ENCODE measurements around the gene BMERB1.
"Not testable (repeated sequence)": the region's sequence is repeated elsewhere in the genome, so short reads cannot be mapped to it uniquely, and the experiment has no call there.

BMERB1 gene

DNA sequence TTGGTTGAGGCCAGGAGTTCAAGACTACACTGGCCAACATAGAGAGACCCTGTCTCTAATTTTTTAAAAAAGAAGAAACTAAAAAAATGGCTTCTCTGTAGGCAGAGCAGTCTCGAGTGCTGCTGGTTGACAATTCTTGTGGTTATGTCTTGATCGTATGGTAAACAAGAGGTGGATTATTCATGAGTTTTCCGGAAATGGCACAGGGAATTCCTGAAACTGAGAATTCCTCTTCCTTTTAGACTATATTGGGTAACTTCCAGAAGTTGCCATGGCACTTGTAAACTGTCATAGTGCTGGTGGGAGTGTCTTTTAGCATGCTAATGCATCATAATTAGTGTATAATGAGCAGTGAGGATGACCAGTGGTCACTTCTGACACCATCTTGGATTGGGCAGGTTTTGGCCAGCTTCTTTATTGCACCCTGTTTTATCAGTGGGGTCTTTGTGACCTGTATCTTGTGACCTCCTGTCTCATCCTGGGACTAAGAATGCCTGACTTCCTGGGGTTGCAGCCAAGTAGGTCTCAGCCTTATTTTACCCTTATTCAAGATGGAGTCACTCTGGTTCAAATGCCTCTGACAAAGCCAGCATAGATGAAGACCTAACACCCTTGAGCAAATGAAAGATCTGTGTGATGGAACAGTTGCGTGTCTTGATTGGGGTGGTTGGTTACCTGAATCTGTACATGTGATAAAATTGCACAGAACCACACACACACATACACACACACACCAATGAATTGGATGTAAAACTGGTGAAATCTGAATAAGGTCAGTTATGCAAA lies 30.2 kb downstream of the BMERB1 start:
- no peak for DNase-seq

DNA sequence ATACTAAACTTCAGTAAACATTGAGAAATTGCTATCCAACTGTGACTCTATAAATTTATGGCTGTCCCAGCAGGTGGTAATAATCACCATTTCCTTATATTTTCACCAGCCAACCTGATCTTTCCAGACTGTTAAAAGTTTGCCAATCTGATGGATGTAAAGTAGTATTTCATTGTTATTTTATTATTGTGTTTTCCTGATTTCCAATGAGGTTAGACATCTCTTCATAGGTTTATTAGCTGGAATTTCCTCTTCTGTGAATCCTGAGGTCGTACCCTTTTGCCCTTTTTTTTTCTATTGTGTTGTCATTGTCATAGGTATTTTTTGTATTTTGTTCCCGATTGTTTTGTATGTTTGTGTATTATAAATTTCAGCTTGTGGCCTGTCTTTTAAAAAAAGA lies 31.7 kb downstream of the BMERB1 start:
- DNase-seq, result no peak

DNA sequence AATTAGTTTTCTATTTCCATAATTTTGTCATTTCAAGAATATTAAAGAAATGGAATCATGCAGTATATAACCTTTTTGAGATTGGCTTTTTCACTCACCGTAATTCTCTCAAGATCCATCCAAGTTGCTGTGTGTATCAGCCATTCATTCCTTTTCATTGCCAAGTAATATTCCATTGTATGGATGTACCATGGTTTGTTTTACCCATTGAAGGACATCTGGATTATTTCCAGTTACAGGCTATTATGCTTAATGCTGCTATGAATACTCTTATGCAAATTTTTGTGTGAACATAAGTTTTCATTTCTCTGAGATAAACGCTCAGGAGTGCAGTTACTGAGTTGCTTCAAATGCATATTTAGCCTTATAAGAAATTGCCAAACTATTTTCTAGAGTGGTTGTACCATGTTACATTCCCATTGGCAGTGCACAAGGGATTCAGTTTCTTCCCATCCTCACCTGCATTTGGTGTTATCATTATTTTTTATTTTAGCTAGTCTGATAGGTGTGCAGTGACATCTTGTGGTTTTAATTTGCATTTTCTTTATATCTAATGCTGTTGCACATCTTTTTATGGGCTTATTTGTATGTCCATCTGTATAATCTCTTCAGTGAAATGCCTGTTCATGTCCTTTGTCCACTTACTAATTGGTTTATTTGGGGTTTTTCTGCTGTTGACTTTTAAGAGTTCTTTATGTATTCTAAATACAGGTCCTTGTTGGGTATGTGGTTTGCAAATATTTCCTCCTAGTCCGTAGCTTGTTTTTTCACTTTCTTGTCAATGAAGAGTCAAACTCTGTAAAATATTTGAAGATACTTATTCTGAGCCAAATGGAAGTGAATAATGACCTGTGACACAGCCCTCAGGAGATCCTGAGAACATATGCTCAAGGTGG lies 32.7 kb downstream of the BMERB1 start:
- DNase-seq, result no peak

DNA sequence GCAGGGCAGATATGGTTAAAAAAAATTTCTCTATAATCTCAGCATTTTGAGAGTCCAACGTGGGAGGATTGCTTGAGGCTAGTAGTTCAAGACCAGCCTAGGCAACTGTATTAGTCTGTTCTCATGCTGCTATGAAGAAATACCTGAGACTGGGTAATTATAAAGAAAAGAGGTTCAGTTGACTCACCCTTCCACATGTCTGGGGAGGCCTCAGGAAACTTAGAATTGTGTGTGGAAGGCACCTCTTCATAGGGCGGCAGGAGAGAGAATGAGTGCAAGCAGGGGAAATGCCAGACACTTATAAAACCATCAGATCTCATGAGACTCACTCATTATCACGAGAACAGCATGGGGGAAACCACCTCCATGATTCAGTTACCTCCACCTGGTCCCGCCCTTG lies 42.6 kb downstream of the BMERB1 start:
- DNase-seq, result not testable (repeated sequence)

DNA sequence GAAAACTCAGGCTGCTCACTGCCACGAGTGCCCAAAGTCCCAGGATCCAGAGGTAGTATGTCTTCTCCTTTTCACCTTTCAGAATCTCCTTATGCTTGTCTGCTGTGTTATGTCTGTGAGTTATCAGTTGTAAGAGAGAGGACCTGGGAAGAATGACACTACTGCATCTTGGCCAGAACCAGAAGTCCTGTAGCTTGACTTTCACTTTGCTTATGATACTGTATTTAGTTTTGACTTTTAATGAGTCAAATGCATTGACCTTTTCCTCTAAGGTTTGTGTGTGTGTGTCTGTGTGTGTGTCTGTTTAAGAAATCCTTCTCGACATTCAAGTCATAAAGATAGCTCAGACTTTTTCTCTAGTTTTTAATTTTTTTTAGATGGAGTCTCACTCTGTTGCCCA lies 43.4 kb downstream of the BMERB1 start:
- no peak for DNase-seq

DNA sequence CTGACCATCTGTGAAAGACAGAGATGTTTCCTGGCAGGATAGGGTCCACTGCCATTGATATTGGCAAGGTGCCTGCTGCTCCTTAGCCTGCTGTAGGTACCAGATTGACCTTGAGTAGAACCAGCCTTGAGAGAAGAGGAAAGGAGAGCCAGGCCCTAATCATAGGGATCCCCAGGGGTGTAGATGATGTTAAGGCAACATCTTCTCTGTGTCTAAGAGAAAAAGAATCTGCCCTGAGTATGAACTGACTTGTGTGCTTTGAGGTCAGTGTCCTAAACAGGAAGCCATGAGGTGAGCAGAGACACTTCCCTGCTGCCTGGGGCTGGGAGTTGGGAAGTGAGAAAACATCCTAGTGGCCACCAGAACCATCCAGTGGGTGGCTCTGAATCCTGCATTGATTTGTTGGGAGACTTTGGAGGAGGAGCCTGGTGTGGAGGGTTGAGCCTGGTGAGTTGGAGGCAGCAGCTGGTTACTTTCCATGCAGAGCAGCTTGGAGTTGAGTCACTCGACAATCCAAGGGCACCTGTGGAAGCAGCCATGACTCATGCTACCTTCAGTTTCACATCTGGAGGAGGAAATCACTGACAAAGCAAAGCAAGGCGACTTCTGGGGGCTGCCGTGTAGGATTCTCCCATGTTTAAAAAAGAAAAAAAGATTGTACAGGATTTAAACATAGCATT lies 47.8 kb downstream of the BMERB1 start:
- peak; percentile 70 for DNase-seq

DNA sequence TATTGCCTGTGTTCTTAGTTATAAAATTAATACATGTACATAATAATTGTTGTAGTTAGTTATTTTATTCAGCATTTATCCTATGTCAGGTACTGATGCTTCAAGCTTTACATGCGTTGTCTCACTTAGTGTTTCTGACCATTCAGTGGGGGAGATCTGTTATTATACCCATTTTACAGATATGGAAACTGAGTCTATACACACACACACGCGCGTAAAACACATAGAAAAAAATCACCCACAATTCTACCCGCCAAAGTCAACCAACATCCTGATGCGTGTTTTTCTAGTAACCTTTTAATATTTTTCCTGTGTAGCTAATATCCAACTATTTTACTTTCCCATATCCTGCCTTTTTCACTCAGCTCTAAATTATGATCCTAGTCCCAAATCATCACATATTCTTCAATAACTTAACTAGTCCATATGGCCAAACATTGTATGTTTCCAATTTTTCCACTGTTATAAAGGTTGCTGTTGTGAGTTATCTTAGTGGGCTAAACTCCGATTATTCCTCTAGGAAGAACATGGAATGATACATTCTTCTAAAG lies 48.4 kb downstream of the BMERB1 start:
- DNase-seq, result no peak

DNA sequence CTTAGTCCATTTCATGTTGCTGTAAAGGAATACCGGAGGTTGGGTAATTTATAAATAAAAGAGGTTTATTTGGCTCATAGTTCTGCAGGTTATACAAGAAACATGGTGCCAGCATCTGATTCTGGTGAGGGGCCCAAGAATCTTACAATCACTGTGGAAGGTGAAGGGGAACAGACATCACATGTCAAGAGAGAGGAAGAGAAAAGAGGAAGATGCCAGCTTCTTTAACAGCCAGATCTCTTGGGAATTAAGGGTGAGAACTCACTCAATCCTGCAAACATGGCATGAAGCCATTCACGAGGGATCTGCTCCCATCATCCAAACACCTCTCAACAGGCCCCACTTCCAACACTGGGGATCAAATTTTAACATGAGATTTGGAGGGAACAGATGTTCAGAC lies 49.5 kb downstream of the BMERB1 start:
- no peak for DNase-seq

DNA sequence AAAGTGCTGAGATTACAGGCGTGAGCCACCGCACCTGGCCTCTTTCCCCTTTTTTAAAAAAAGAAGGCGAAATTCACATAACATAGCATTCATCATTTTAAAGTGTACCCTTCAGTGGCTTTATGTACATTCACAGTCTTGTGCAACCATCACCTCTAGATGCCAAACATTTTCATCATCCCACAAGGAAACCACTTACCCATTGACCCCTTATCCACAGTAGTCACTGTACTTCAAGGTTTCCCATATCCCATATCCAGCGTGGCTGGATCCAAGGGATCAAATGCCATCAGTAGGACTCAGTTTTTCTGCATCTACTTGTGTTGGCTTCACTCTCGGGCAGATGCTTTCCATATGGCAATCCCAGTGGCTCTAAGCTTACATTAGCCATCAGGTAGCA lies 50.3 kb downstream of the BMERB1 start:
- DNase-seq, result no peak

DNA sequence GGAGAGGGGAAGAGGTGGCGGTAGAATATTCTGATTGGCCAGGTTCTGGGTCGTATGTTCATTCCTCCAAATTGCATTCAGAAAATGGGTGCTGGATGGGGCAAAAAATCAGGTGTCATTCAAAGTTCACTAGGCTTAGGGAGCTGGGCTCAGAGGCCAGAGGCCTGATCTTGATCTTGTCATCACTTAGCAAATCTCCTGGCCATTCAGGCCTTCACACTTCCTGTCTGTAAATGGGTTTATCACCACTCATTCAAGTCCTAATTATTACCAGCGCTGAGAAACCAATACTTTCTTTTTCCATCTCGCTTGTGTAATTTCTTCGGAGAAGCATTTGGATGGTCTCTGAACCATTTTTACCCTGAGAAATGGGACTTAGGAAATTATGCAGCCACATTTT lies 50.8 kb downstream of the BMERB1 start:
- DNase-seq, result no peak

DNA sequence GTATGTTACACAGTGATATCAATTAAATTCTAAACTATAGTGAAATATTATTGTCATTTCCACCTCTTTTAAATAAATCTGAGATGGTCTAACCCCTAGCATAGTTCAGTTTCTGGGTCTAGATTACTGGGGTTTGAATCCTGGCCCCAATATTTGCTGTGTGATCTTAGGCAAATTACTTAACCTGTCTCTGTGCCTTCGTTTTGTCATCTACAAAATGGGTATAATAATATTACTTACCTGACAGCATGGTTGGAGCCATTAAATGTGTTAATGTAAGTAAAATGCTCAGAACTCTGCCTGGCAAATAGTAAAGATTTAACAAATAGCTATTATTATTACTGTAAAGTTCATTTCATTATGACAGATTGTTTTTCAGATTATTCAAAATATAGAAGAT lies 52.3 kb downstream of the BMERB1 start:
- DNase-seq, result no peak

DNA sequence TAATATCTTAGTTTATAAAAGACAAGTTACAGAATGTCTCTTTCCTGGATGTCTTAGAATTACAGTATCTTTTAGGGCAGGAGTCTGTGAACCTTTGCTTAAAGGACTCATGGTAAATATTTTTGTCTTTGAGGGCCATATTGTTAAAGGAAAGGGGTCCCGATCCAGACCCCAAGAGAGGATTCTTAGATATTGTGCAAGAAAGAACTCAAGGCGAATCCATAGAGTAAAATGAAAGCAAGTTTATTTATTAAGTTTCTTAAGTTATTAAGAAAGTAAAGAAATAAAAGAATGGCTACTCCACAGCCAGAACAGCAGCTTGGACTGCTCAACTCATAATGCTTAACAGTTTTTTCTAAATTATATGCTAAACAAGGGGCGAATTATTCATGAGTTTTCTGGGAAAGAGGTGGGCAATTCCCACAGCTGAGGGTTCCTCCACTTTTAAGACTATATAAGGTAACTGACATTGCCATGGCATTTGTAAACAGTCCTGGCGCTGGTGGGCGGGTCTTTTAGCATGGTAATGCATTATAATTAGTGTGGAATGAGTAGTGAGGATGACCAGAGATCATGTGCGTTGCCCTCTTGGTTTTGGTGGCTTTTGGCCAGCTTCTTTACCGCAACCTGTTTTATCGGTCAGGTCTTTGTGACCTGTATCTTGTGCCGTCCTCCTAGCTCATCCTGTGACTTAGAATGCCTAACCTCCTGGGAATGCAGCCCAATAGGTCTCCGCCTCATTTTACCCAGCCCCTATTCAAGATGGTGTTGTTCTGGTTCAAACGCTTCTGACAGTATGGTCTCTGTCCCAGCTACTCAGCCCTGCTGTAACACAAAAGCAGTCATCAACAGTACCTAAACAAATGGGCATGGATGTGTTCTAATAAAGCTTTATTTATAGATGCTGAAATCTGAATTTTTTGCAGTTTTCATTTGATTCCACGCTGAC lies 53.2 kb downstream of the BMERB1 start:
- no peak for DNase-seq

DNA sequence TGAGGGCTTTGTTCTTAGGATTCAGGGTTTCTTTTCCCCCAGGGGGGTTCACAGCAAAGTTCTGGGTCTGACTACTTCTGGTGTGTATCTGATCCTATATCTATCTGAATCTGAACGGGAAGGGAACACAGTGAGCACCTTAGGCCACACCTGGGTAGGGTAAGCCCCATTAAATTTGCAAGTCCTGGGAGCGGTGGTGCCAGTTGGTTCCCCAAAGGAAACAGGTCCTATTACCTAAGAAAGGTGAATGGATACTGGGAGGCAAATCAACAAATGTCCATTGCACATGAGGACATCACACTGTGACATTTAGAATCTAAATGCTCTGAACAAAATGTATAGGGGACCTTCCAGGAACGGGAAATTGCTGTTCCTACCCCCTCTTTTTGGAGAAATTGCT lies 54.6 kb downstream of the BMERB1 start:
- no peak for DNase-seq

DNA sequence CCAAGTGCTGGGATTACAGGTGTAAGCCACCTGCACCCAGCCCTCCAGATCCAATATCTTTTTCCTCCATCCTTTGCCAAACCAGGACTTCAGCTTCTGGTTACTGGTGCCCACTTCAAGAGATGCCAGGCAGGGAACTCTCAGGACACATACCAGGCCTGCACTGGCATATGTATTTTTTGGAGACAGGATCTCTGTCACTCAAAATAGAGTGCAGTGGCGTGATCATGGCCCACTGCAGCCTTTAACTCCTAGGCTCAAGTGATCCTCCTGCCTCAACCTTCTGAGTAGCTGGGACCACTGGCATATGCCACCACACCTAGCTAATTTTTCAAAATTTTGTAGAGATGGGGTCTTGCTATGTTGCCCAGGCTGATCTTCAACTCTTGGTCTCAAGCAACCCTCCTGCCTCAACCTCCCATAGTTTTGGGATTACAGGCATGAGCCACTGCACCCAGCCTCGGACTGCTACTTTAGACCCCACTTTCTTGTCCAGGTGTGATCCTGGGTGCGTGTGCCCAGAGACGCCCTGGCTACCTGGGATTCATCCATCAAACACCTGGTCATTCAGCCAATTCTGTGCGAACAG lies 55.8 kb downstream of the BMERB1 start:
- DNase-seq, result no peak

DNA sequence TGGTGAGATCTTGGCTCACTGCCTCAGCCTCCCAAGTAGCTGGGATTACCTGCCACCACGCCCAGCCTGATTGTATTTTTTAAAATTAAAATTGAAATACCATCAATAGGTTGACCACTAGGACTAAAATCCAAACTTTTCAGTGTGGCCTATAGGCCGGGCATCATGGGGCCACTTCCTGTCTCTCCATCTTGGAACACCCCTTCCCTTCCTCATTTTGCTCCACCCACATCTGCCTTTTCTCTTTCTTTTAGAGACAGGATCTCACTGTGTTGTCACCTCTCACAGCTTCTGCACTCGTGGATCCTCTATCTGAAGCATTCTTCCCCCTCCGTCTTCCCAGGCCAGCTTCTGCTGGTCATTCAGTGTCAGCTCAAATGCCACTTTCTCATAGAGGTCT lies 57.0 kb downstream of the BMERB1 start:
- no peak for DNase-seq

DNA sequence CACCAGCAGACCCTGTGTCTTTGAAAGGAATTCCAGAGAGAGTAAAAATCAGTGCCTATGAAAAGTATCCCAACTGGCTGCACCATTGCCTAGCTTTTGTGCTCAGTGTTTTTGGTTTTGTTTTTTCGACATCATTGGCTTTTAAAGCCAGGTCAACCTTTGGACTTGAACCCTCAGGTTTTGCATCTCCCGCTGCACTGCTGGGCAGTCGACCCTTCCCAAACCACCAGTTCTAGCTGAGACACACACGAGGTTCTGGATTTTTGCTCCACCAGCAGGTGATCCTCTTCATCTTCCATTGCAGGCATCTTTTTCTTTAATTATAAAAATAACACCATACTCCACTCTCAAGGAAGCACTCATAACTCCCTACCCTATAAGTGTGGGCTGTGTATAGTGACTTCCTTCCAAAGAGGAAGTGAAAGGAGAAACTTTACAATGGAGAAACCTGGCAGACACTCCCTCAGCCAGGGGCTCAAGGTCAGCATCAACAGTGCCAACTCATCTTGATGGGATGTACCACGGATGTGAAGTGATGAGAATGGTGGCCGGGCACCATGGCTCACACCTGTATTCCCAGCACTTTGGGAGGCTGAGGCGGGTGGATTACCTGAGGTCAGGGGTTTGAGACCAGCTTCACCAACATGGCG lies 57.8 kb downstream of the BMERB1 start:
- no peak for DNase-seq

DNA sequence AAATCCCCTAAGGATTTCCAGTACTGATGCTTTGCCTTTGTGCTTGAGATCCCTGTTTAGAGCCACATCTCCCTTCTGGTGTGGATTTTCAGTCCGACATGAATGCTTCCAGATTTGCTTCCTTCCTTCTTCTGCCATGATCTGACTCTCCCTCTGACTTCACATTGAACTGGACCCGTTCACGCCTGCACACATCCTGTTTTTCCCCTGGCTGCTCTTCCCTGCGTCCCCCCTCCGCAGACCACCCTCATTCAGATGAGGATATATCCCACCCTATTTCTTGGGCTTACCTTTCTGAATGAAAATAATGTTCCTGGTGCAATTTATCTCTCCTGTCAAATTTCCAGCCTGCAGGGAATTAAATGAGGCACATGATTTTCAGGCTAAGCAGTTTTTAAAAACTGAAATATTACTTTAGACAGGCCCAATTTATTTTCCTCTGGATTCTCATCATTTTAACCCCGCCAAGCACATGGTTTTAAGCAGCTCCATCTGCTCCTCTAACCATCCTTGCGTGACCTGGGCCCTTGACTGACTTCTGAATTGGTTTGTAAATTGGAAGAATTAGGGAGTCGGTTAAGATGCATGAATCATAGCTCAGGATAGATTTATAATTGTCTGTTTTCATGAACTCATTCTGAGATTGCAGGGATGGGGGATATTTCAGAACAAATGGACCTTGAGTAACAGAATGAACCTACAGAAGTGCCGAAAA lies 59.2 kb downstream of the BMERB1 start:
- DNase-seq, result no peak

DNA sequence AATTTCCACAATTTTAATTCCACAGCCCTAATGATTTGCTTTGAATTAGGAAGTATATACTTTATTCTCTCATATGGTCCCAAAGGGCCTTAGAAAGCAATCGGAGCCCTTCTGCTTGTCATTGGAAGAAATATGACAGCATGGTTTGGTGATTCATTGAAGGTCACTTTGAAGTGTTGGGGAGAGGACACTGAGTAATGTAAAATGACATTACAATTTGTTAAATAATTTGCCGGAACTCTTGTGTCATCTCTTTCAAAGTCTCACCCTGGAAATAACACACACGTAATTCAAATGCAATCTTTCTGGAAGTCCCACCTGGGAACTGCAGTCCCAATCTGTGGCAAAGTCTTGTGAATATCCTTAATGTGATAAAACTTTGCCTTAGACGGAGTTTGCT lies 59.8 kb downstream of the BMERB1 start:
- no peak for DNase-seq

DNA sequence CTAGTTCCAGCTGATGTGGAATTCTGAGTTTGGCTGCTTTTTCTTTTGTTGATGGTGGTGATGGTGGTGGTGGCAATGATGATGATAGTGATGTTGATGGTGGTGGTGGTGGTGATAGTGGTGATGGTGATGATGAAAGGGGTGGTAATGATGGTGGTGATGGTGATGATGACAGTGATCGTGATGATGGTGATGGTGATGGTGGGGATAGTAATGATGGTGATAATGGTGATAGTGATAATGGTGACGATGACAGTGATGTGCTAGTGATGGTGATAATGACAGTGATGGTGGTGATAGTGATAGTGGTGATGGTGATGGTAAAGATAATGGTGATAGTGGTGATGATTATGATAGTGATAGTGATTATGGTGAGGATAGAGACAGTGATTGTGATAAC lies 61.5 kb downstream of the BMERB1 start:
- DNase-seq, result no peak

DNA sequence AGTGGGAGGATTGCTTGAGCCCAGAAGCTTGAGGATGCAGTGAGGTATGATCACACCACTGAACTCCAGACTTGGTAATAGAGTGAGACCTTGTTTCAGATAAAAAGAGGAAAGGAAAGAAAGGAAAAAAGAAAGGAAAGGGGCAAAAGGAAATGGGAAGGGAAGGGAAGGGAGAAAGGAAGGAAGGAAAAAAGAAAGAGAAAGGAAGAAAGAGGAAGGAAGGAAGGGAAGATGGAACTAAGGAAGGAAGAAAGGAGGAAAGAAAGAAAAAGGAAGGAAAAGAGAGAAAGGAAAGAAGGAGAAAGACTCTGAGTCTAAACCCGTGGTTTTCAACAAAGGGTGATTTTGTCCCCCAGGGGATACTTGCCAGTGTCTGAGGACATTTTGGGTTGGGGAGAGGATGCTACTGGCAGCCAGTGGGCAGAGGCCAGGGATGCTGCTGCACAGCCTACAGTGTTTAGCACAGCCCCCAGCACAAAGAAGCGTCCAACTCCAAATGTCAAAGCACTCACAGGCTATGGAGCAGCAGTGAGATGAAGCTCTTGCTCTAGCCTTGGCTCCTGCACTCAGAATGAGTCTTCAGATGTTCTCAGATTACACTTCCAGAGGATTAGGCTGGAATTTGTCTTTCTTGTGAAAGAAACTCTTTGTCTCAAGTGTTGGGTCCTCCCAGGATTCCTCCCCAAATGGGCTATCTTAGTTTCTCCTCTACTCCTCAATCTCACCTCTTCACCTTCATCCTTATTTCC lies 64.2 kb downstream of the BMERB1 start:
- no peak for DNase-seq

Measured in activated effector memory CD4-positive, alpha-beta T cell treated with anti-CD3 and anti-CD28 coated beads, Interleukin-2, amount 50 U/mL, for 16 hours (primary cell).